GM23338 (cell line): Measurements from ENCODE around the gene GPX8. TPM values are rescaled to one million over a fixed set of nuclear protein-coding genes. Genes with fewer than 3 reads are reported as not detected.

Experiments used
- ATAC-seq: fragments of 200-7000 bp; cut with Tn5 transposase; 3 replicates; pipeline ENCODE4 v1.9.1; 2020
- DNase-seq: peaks from one replicate; pipeline ENCODE4 v3.0.0-alpha.2; 2015; ENCODE audit warnings: low spot score
- H2AFZ ChIP-seq: fragments of 200-600 bp; sonication (generic); 2 replicates; pipeline ENCODE4 v1.8.0; 2016; ENCODE audit warnings: antibody characterized with exemption, mild to moderate bottlenecking, moderate library complexity
- H3F3A ChIP-seq: fragments of 200-600 bp; sonication (generic); replicated peaks from 2 replicates; pipeline ENCODE4 v1.8.0; 2017; ENCODE audit warnings: antibody characterized with exemption, mixed run types, low read depth
- H3K27ac ChIP-seq: fragments of 200-600 bp; sonication (generic); 2 replicates; pipeline ENCODE4 v1.6.1; 2016; ENCODE audit warnings: low read depth
- H3K27me3 ChIP-seq: fragments of 200-600 bp; sonication (generic); 2 replicates; pipeline ENCODE4 v1.8.0; 2016; ENCODE audit warnings: mild to moderate bottlenecking, mixed run types, moderate library complexity; ENCODE audit not compliant: insufficient read depth
- H3K36me3 ChIP-seq: fragments of 200-600 bp; sonication (generic); 2 replicates; pipeline ENCODE4 v1.8.0; 2016; ENCODE audit warnings: mild to moderate bottlenecking; ENCODE audit not compliant: insufficient read depth
- H3K4me1 ChIP-seq: fragments of 200-600 bp; sonication (generic); 2 replicates; pipeline ENCODE4 v1.8.0; 2016; ENCODE audit warnings: mild to moderate bottlenecking, moderate library complexity; ENCODE audit not compliant: insufficient read depth
- H3K4me2 ChIP-seq: fragments of 200-600 bp; sonication (generic); 2 replicates; pipeline ENCODE4 v1.7.1; 2017; ENCODE audit warnings: mixed run types
- H3K4me3 ChIP-seq: fragments of 200-600 bp; sonication (generic); 2 replicates; pipeline ENCODE4 v1.6.1; 2016; ENCODE audit warnings: mixed run types
- H3K79me2 ChIP-seq: fragments of 200-600 bp; sonication (generic); replicated peaks from 2 replicates; pipeline ENCODE4 v1.8.0; 2017; ENCODE audit warnings: mild to moderate bottlenecking; ENCODE audit not compliant: insufficient read depth
- H3K9me2 ChIP-seq: fragments of 200-600 bp; sonication (generic); 2 replicates; pipeline ENCODE4 v1.8.0; 2017; ENCODE audit not compliant: insufficient read depth
- H4K20me1 ChIP-seq: fragments of 200-600 bp; sonication (generic); replicated peaks from 2 replicates; pipeline ENCODE4 v1.8.0; 2017; ENCODE audit warnings: mild to moderate bottlenecking; ENCODE audit not compliant: insufficient read depth
- H3K27ac Mint-ChIP-seq: 2 replicates; pipeline ENCODE4 v1.8.0; 2020; ENCODE audit warnings: inconsistent platforms, mild to moderate bottlenecking, moderate library complexity, mixed read lengths
- H3K27me3 Mint-ChIP-seq: 3 replicates; pipeline ENCODE4 v1.8.0; 2022; ENCODE audit warnings: low read depth, mild to moderate bottlenecking, moderate library complexity, mixed read lengths, inconsistent platforms; ENCODE audit not compliant: insufficient read depth, poor library complexity
- H3K36me3 Mint-ChIP-seq: 3 replicates; pipeline ENCODE4 v1.8.0; 2021; ENCODE audit warnings: low read depth, mild to moderate bottlenecking, inconsistent platforms, moderate library complexity, mixed read lengths
- H3K4me1 Mint-ChIP-seq: 3 replicates; pipeline ENCODE4 v1.8.0; 2020; ENCODE audit warnings: mild to moderate bottlenecking, inconsistent platforms, mixed read lengths
- H3K4me3 Mint-ChIP-seq: 3 replicates; pipeline ENCODE4 v1.8.0; 2021; ENCODE audit warnings: moderate library complexity, mild to moderate bottlenecking, inconsistent platforms, mixed read lengths
- H3K9me3 Mint-ChIP-seq: 3 replicates; pipeline ENCODE4 v1.8.0; 2020; ENCODE audit warnings: moderate library complexity, mild to moderate bottlenecking, inconsistent platforms, mixed read lengths
- CTCF ChIP-seq, 2 experiments: fragments of 200-600 bp in 1 of 2; sonication (generic) in 1 of 2; conservative IDR thresholded peaks; 2 replicates each; pipeline versions ENCODE4 v1.5.1 to v1.6.1; 2016 to 2017; ENCODE audit warnings: antibody characterized with exemption in 2 of 2, low read depth in 2 of 2, mild to moderate bottlenecking in 2 of 2, moderate library complexity in 1 of 2
- JUNB ChIP-seq: IDR thresholded peaks from one replicate; pipeline ENCODE4 v1.6.1; 2016; ENCODE audit warnings: antibody characterized with exemption; ENCODE audit not compliant: unreplicated experiment
- REST ChIP-seq: IDR thresholded peaks from one replicate; pipeline ENCODE4 v1.6.1; 2018; ENCODE audit warnings: antibody characterized with exemption; ENCODE audit not compliant: unreplicated experiment
- ZNF114 ChIP-seq: fragments of 250-450 bp; sonication (Bioruptor Pico); IDR thresholded peaks from 2 replicates; pipeline ENCODE4 v1.5.0; 2020; ENCODE audit warnings: mild to moderate bottlenecking, moderate library complexity
- polyA plus RNA-seq: library from polyadenylated mRNA; unstranded; fragments of >200 nt; fragmentation: Nextera tagmentation; extraction: Ambion mirVana; gene quantifications from 2 replicates; pipeline ENCODE4 v1.2.1, GENCODE V29; 2016
- total RNA-seq: library from RNA; depleted of rRNA; stranded (reverse); fragments of >200 nt; shearing (Covaris generic); gene quantifications from 2 replicates; pipeline ENCODE4 v1.2.3, GENCODE V29; 2014

GPX8 gene
- total and polyA plus RNA-seq, 2 experiments from 2014 or later = 64.4 to 66.1 TPM

GRCh38 chr5:55171471-55171870, 11.5 kb downstream of the GPX8 start:
- H3K36me3 Mint-ChIP-seq = peaks cover 2% of the 10 kb centered on the region; the same call in 2 of the 3 replicates
- H3K4me3 ChIP-seq = no peak overlapping the region
- peaks cover 21% of the 10 kb centered on the region; the same call in 2 of the 3 replicates for H3K4me1 Mint-ChIP-seq
- no peaks in the 10 kb centered on the region for H3K36me3 ChIP-seq
- H3K79me2 ChIP-seq = no peaks in the 10 kb centered on the region
- H3K4me2 ChIP-seq = no peak overlapping the region
- H3K27ac Mint-ChIP-seq = no peak overlapping the region
- DNase-seq (no peak), ATAC-seq (no peak)
- peaks cover 52% of the 10 kb centered on the region for H3K27me3 Mint-ChIP-seq
- H4K20me1 ChIP-seq = 0 out of 2 replicates have a peak, but pooled peaks cover 15% of the 10 kb centered on the region
- H3K9me3 Mint-ChIP-seq = no peaks in the 10 kb centered on the region
- no peaks in the 10 kb centered on the region for H3K9me2 ChIP-seq
- H3K4me1 ChIP-seq = peaks cover 10% of the 10 kb centered on the region; the same call in 1 of the 2 replicates
- no peak overlapping the region for H3K4me3 Mint-ChIP-seq
- 0 out of 2 replicates have a peak, but pooled peaks cover 3% of the 10 kb centered on the region for H3F3A ChIP-seq
- no peak overlapping the region for H3K27ac ChIP-seq
- H3K27me3 ChIP-seq = peaks cover 51% of the 10 kb centered on the region
- TF ChIP-seq ZNF114 (CRISPR knock-in tag) (no peak), REST (no peak), JUNB (no peak)
- H2AFZ ChIP-seq = no peak overlapping the region

GRCh38 chr5:55172051-55172899, 12.3 kb downstream of the GPX8 start:
- Histone ChIP-seq H3K4me3 (peak overlapping the region; percentile 49), H3K4me1 (peaks cover 14% of the 10 kb centered on the region; the same call in 1 of the 2 replicates), H3F3A (0 out of 2 replicates have a peak, but pooled peaks cover 3% of the 10 kb centered on the region), H3K9me2 (no peaks in the 10 kb centered on the region), H3K27me3 (peaks cover 59% of the 10 kb centered on the region), H3K79me2 (no peaks in the 10 kb centered on the region), H3K36me3 (no peaks in the 10 kb centered on the region), H3K4me2 (peak overlapping the region; percentile 79), H4K20me1 (0 out of 2 replicates have a peak, but pooled peaks cover 15% of the 10 kb centered on the region), H2AFZ (no peak overlapping the region), H3K27ac (no peak overlapping the region)
- ATAC-seq (peak; percentile 31), DNase-seq (peak; percentile 88)
- peak overlapping the region; percentile 76 for H3K4me3 Mint-ChIP-seq
- H3K27ac Mint-ChIP-seq = no peak overlapping the region
- TF ChIP-seq REST = no peak
- TF ChIP-seq CTCF (conservative IDR thresholded peaks at IDR 0.05; ENCODE audit: low read depth in 2 of 2) = peak; percentile 93 to 97
- H3K27me3 Mint-ChIP-seq = peaks cover 60% of the 10 kb centered on the region
- H3K36me3 Mint-ChIP-seq = no peaks in the 10 kb centered on the region
- peaks cover 24% of the 10 kb centered on the region; the same call in 2 of the 3 replicates for H3K4me1 Mint-ChIP-seq
- H3K9me3 Mint-ChIP-seq = no peaks in the 10 kb centered on the region
